SU-DHL-6 (cell line): ENCODE measurements around the gene TWIST2.

Source experiments
- H2AFZ ChIP-seq: fragments of 200-600 bp; sonication (generic); 2 replicates; pipeline ENCODE4 v1.6.1; 2014; ENCODE audit warnings: low read depth, mild to moderate bottlenecking, moderate library complexity, mixed read lengths, antibody characterized with exemption, low read length; ENCODE audit not compliant: severe bottlenecking
- H3F3A ChIP-seq: fragments of 200-600 bp; shearing (Covaris generic); 2 replicates; pipeline ENCODE4 v1.6.0; 2016; ENCODE audit warnings: antibody characterized with exemption, mild to moderate bottlenecking; ENCODE audit not compliant: insufficient read depth
- H3K27ac ChIP-seq: fragments of 200-600 bp; sonication (generic); 2 replicates; pipeline ENCODE4 v1.5.1; 2016; ENCODE audit warnings: low read depth, mild to moderate bottlenecking, low read length, moderate library complexity, mixed read lengths
- H3K27me3 ChIP-seq: fragments of 200-600 bp; sonication (generic), shearing (Covaris generic); 2 replicates; pipeline ENCODE4 v1.6.0; 2014; ENCODE audit warnings: mild to moderate bottlenecking, low read length
- H3K36me3 ChIP-seq: fragments of 200-600 bp; sonication (generic); 2 replicates; pipeline ENCODE4 v1.6.1; 2014; ENCODE audit warnings: mild to moderate bottlenecking, low read length, mixed read lengths
- H3K4me2 ChIP-seq: fragments of 300-600, 200-600 bp; shearing (Covaris generic), sonication (generic); 2 replicates; pipeline ENCODE4 v1.6.0; 2014; ENCODE audit warnings: low read length, low read depth, mild to moderate bottlenecking; ENCODE audit not compliant: poor library complexity, severe bottlenecking
- H3K4me3 ChIP-seq: fragments of 200-600 bp; sonication (generic); 2 replicates; pipeline ENCODE4 v1.5.1; 2014; ENCODE audit warnings: antibody characterized with exemption, low read length, mild to moderate bottlenecking, mixed read lengths; ENCODE audit not compliant: insufficient read depth, poor library complexity, severe bottlenecking
- H3K79me2 ChIP-seq: fragments of 200-600 bp; sonication (generic); 2 replicates; pipeline ENCODE4 v1.6.1; 2014; ENCODE audit warnings: mild to moderate bottlenecking, low read length, moderate library complexity; ENCODE audit not compliant: insufficient read depth
- H3K9ac ChIP-seq: fragments of 200-600 bp; sonication (generic); 2 replicates; pipeline ENCODE4 v1.7.0; 2014; ENCODE audit warnings: mild to moderate bottlenecking, low read length
- H3K9me2 ChIP-seq: fragments of 200-600 bp; sonication (generic); replicated peaks from 2 replicates; pipeline ENCODE4 v1.6.1; 2014; ENCODE audit warnings: low read length; ENCODE audit not compliant: insufficient read depth
- H3K9me3 ChIP-seq: fragments of 200-600 bp; sonication (generic); 2 replicates; pipeline ENCODE4 v1.6.1; 2014; ENCODE audit warnings: low read length, mixed read lengths; ENCODE audit not compliant: insufficient read depth
- H4K20me1 ChIP-seq: fragments of 200-600 bp; sonication (generic); 2 replicates; pipeline ENCODE4 v1.6.1; 2014; ENCODE audit warnings: low read depth, mild to moderate bottlenecking, antibody characterized with exemption, low read length, moderate library complexity, mixed read lengths
- EZH2phosphoT487 ChIP-seq: fragments of 200-600 bp; sonication (generic), shearing (Covaris generic); conservative IDR thresholded peaks from 2 replicates; pipeline ENCODE4 v1.6.1; 2018; ENCODE audit warnings: mild to moderate bottlenecking, antibody characterized with exemption, low read length, moderate library complexity, mixed read lengths
- TF ChIP-seq, protein P1 (sequence below): fragments of 200-600 bp; sonication (generic); IDR thresholded peaks from one replicate; pipeline ENCODE4 v1.5.1; 2017; ENCODE audit warnings: antibody characterized with exemption, mild to moderate bottlenecking, low read length, moderate library complexity; ENCODE audit not compliant: insufficient read depth, poor library complexity, severe bottlenecking

Gene TWIST2

DNA sequence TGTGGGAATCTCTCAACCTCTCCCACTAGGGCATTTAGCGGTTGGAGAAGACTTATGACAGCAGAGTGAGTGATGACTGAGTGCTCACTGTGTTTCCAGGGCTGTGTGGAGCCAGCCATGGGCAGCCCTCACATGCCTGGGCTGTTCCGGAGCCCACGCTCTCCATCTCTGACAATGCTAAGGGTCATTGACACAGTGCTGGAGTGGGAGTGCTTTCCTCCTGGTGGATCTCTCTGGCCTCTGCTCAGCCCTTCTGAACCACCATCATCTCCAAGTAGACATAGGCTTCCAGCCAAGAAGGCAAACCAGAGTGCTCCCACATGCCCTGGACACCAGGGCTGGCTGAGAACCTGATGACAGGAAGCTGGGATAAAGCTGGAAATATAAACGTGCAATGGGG is 33.1 kb upstream of the TWIST2 start:
- no peak for TF ChIP-seq EZH2phosphoT487
- TF ChIP-seq, protein P1, sequence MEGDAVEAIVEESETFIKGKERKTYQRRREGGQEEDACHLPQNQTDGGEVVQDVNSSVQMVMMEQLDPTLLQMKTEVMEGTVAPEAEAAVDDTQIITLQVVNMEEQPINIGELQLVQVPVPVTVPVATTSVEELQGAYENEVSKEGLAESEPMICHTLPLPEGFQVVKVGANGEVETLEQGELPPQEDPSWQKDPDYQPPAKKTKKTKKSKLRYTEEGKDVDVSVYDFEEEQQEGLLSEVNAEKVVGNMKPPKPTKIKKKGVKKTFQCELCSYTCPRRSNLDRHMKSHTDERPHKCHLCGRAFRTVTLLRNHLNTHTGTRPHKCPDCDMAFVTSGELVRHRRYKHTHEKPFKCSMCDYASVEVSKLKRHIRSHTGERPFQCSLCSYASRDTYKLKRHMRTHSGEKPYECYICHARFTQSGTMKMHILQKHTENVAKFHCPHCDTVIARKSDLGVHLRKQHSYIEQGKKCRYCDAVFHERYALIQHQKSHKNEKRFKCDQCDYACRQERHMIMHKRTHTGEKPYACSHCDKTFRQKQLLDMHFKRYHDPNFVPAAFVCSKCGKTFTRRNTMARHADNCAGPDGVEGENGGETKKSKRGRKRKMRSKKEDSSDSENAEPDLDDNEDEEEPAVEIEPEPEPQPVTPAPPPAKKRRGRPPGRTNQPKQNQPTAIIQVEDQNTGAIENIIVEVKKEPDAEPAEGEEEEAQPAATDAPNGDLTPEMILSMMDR, result no peak
- Histone ChIP-seq H3K9me2 (no peaks in the 10 kb centered on the region), H3K79me2 (no peaks in the 10 kb centered on the region), H3K4me3 (no peak overlapping the region), H3K27me3 (no peaks in the 10 kb centered on the region), H3K9ac (no peak overlapping the region), H3K36me3 (no peaks in the 10 kb centered on the region), H3K27ac (no peak overlapping the region), H3F3A (no peaks in the 10 kb centered on the region), H3K4me2 (no peak overlapping the region), H2AFZ (no peak overlapping the region), H3K9me3 (no peaks in the 10 kb centered on the region), H4K20me1 (no peaks in the 10 kb centered on the region)

DNA sequence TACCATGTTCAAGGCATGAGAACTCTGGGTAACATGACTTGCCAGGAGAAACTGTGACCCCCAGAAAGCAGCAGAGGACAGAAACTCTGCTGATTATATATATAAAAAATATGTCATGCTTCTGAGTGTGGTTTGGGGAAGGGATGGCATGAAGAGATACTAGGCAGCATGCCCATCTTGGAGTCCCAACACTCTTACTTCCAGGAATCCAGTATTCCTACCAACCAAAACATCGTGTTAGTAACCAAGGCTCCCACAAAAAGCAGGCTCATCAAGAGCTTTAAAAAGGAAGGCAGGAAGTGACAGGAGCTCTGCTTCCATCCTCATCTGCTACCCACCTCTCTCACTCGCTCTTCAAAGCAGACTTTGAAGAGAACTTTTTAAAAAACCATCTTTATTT is 31.6 kb upstream of the TWIST2 start:
- Histone ChIP-seq H3K4me2 (no peak overlapping the region), H3K9me3 (no peaks in the 10 kb centered on the region), H3F3A (no peaks in the 10 kb centered on the region), H3K9ac (no peak overlapping the region), H2AFZ (no peak overlapping the region), H3K4me3 (no peak overlapping the region), H3K79me2 (no peaks in the 10 kb centered on the region), H3K27me3 (no peaks in the 10 kb centered on the region), H3K36me3 (no peaks in the 10 kb centered on the region), H4K20me1 (no peaks in the 10 kb centered on the region), H3K9me2 (no peaks in the 10 kb centered on the region), H3K27ac (no peak overlapping the region)
- TF ChIP-seq, protein P1, result no peak
- TF ChIP-seq EZH2phosphoT487, result no peak

DNA sequence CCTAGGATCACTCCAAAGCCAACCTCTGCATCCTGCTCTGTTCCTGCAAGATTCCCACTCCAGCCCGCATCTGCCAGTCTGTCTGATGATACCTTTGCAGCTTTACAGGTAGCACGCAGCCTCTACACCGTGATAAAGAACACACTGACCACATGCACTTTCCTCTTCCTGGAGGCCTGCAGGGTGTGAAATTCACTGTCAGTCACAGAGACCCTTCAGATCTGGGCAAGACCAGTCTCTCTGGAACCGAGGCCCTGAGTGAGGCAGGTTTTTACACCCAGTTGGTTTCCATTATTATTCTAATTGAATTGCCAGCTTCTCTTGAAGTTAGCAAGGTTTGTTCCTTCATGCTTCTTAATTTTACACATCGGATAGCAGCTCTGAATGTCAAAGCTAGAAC is 30.5 kb upstream of the TWIST2 start:
- H3K4me3 ChIP-seq, result no peak overlapping the region
- no peak overlapping the region for H3K9ac ChIP-seq
- no peaks in the 10 kb centered on the region for H3F3A ChIP-seq
- no peak overlapping the region for H3K4me2 ChIP-seq
- no peak overlapping the region for H3K27ac ChIP-seq
- TF ChIP-seq, protein P1, result no peak
- TF ChIP-seq EZH2phosphoT487, result no peak
- no peaks in the 10 kb centered on the region for H3K9me2 ChIP-seq
- no peak overlapping the region for H2AFZ ChIP-seq
- H4K20me1 ChIP-seq, result no peaks in the 10 kb centered on the region
- no peaks in the 10 kb centered on the region for H3K79me2 ChIP-seq
- no peaks in the 10 kb centered on the region for H3K36me3 ChIP-seq
- no peaks in the 10 kb centered on the region for H3K9me3 ChIP-seq
- H3K27me3 ChIP-seq, result no peaks in the 10 kb centered on the region

DNA sequence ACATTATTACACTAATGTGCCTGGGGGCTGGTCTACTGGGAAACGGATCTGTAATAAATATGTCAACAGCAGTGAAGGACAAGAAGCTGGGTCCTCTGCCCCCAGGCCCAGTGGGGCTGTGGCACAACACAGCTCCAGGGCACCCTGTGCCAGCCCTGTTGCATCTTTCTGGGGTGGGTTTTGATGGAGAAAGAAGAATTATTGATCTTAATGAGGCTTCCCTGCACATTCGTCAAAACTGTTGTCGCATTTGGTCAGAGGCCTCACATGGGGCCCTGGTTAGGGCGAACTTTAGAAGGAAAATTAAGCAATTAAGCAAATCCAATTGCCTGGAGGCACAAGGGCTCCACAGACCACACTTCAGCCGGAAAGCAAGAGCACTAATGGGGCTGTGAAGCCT is 30.0 kb upstream of the TWIST2 start:
- Histone ChIP-seq H3K79me2 (no peaks in the 10 kb centered on the region), H3K4me2 (no peak overlapping the region), H3F3A (no peaks in the 10 kb centered on the region), H3K9ac (no peak overlapping the region), H4K20me1 (no peaks in the 10 kb centered on the region), H3K9me2 (no peaks in the 10 kb centered on the region), H3K9me3 (no peaks in the 10 kb centered on the region), H3K27ac (no peak overlapping the region), H3K27me3 (no peaks in the 10 kb centered on the region), H3K36me3 (no peaks in the 10 kb centered on the region), H2AFZ (no peak overlapping the region), H3K4me3 (no peak overlapping the region)
- no peak for TF ChIP-seq EZH2phosphoT487
- TF ChIP-seq, protein P1, result no peak
